ENCODE results near the gene KRTAP5-9. TPM values are rescaled to one million over a fixed set of nuclear protein-coding genes. Genes with fewer than 3 reads are reported as not detected.
"Not testable (repeated sequence)": the region's sequence is repeated elsewhere in the genome, so short reads cannot be mapped to it uniquely, and the experiment has no call there.

KRTAP5-9 gene
- total RNA-seq, 4 donors from 2014 or later, result 0.55 to 1.4 (median 0.91) TPM; not detected in 1

DNA sequence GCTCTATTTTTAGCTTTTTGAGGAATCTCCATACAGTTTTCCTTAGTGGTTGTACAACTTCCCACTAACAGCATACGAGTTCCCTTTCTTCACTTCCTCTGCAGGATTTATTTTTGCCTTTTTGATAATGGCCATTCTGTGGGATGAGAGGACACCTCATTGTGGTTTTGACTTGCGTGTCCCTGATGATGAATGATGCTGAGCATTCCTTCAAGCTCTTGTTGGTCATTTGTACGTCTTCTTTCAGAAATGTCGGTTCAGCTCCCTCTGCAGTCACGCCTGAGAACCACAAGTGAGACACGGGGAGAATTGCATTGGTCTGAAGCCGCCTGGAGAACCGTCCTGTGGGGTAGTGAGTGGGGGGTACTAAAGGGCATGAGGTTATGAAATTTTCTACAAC, 15.2 kb downstream of the KRTAP5-9 start:
- Histone ChIP-seq H3K27ac (no peak overlapping the region), H3K4me3 (no peak overlapping the region), H3K36me3 (no peaks in the 10 kb centered on the region), H3K9me3 (no peaks in the 10 kb centered on the region), H3K4me1 (peaks cover 6% of the 10 kb centered on the region), H3K27me3 (peaks cover 21% of the 10 kb centered on the region)
- no peak for DNase-seq (ENCODE audit: low spot score in 2 of 2)
- WGBS, result 20% methylated on average over 8 of the region's 8 CpGs
- TF ChIP-seq EP300 (IDR thresholded peaks at IDR 0.05), result no peak
- no peak for TF ChIP-seq POLR2A (IDR thresholded peaks at IDR 0.05)
- no peak for TF ChIP-seq POLR2AphosphoS5 (IDR thresholded peaks at IDR 0.05)
- TF ChIP-seq, protein P1, sequence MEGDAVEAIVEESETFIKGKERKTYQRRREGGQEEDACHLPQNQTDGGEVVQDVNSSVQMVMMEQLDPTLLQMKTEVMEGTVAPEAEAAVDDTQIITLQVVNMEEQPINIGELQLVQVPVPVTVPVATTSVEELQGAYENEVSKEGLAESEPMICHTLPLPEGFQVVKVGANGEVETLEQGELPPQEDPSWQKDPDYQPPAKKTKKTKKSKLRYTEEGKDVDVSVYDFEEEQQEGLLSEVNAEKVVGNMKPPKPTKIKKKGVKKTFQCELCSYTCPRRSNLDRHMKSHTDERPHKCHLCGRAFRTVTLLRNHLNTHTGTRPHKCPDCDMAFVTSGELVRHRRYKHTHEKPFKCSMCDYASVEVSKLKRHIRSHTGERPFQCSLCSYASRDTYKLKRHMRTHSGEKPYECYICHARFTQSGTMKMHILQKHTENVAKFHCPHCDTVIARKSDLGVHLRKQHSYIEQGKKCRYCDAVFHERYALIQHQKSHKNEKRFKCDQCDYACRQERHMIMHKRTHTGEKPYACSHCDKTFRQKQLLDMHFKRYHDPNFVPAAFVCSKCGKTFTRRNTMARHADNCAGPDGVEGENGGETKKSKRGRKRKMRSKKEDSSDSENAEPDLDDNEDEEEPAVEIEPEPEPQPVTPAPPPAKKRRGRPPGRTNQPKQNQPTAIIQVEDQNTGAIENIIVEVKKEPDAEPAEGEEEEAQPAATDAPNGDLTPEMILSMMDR (IDR thresholded peaks at IDR 0.05), result no peak

DNA sequence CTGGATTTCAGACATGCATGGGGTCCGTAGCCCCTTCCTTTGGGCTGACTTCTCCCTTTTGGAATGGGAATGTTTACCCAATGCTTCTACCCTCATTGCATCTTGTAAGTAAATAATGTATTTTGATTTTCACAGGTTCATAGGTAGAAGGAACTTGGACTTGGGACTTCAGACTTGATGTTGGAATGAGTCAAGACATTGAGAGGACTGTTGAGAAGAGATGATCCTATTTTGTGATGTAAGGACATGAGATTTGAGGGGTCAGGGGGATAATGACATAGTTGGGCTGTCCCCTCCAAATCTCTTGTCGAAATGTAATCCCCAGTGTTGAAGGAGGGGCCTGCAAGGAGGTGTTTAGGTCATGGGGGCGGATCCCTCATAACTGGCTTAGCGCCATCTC, 16.2 kb downstream of the KRTAP5-9 start:
- no peak overlapping the region for H3K4me3 ChIP-seq
- H3K9me3 ChIP-seq, result no peaks in the 10 kb centered on the region
- peaks cover 21% of the 10 kb centered on the region for H3K27me3 ChIP-seq
- H3K36me3 ChIP-seq, result no peaks in the 10 kb centered on the region
- H3K4me1 ChIP-seq, result peaks cover 11% of the 10 kb centered on the region
- WGBS, result 80% methylated on average over 4 of the region's 4 CpGs
- TF ChIP-seq POLR2A (IDR thresholded peaks at IDR 0.05), result no peak
- no peak for TF ChIP-seq EP300 (IDR thresholded peaks at IDR 0.05)
- TF ChIP-seq, protein P1 (IDR thresholded peaks at IDR 0.05), result no peak
- TF ChIP-seq POLR2AphosphoS5 (IDR thresholded peaks at IDR 0.05), result no peak
- DNase-seq (ENCODE audit: low spot score in 2 of 2), result no peak
- no peak overlapping the region for H3K27ac ChIP-seq

DNA sequence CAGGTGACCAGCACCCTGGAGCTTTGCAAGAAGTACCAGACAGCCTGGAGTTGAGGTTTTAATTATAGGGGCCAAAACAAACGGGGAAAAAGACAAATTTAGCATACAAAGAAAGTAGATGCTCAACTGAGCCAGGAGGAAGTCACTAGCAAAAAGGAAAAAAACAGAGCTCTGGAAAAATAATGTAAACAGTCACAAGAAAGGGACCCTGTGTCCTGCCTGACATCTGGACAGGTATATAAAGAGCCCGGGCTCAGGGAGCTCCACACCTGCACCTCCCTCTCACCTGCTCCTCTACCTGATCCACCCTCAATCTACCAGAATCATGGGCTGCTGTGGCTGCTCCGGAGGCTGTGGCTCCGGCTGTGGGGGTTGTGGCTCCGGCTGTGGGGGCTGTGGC, 17.0 kb downstream of the KRTAP5-9 start, which contains the start of gene KRTAP5-10:
Gene KRTAP5-10 (plus strand): TSS at position 301 of the 400 bp plus-strand sequence. CDS start 25 bp downstream, at position 326.
- H3K36me3 ChIP-seq, result no peaks in the 10 kb centered on the region
- no peaks in the 10 kb centered on the region for H3K9me3 ChIP-seq
- peaks cover 11% of the 10 kb centered on the region for H3K4me1 ChIP-seq
- H3K27ac ChIP-seq, result no peak within 1 kb of the TSS
- no peak within 1 kb of the TSS for H3K4me3 ChIP-seq
- peaks cover 21% of the 10 kb centered on the region for H3K27me3 ChIP-seq
- DNase-seq (ENCODE audit: low spot score in 2 of 2), result no peak
- no peak for TF ChIP-seq POLR2A (IDR thresholded peaks at IDR 0.05)
- TF ChIP-seq EP300 (IDR thresholded peaks at IDR 0.05), result no peak
- TF ChIP-seq, protein P1 (IDR thresholded peaks at IDR 0.05), result no peak
- no peak for TF ChIP-seq POLR2AphosphoS5 (IDR thresholded peaks at IDR 0.05)
- WGBS, result 45% methylated on average over 4 of the region's 5 CpGs

DNA sequence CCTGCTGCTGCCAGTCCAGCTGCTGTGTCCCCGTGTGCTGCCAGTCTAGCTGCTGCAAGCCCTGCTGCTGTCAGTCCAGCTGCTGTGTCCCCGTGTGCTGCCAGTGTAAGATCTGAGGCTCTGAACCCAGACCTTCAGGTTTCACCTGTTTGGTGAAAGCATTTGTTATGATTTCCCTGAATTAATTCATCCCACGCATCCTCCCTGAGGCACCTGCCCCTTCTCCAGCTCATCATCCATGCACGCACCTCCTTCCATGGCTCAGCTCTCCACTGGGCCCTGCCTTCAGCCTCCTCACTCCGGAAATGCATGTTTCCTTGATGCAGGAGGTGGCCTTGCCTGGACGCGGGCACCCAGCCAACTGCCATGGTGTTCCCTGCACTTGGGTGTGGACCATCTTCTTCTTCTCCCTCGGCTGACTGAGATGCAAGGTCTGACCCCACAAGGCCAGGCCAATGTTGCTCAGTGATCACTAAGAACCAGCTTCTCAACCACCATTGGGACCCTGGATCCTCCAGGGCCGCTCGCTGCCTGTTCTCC, 17.9 kb downstream of the KRTAP5-9 start:
- no peaks in the 10 kb centered on the region for H3K36me3 ChIP-seq
- H3K4me1 ChIP-seq, result peaks cover 11% of the 10 kb centered on the region
- DNase-seq (ENCODE audit: low spot score in 2 of 2), result no peak
- WGBS, result 49% methylated on average over 10 of the region's 10 CpGs
- H3K27me3 ChIP-seq, result peaks cover 21% of the 10 kb centered on the region
- H3K4me3 ChIP-seq, result no peak overlapping the region
- no peak overlapping the region for H3K27ac ChIP-seq
- TF ChIP-seq EP300 (IDR thresholded peaks at IDR 0.05), result no peak
- TF ChIP-seq POLR2AphosphoS5 (IDR thresholded peaks at IDR 0.05), result no peak
- TF ChIP-seq POLR2A (IDR thresholded peaks at IDR 0.05), result no peak
- TF ChIP-seq, protein P1 (IDR thresholded peaks at IDR 0.05), result no peak
- H3K9me3 ChIP-seq, result no peaks in the 10 kb centered on the region

DNA sequence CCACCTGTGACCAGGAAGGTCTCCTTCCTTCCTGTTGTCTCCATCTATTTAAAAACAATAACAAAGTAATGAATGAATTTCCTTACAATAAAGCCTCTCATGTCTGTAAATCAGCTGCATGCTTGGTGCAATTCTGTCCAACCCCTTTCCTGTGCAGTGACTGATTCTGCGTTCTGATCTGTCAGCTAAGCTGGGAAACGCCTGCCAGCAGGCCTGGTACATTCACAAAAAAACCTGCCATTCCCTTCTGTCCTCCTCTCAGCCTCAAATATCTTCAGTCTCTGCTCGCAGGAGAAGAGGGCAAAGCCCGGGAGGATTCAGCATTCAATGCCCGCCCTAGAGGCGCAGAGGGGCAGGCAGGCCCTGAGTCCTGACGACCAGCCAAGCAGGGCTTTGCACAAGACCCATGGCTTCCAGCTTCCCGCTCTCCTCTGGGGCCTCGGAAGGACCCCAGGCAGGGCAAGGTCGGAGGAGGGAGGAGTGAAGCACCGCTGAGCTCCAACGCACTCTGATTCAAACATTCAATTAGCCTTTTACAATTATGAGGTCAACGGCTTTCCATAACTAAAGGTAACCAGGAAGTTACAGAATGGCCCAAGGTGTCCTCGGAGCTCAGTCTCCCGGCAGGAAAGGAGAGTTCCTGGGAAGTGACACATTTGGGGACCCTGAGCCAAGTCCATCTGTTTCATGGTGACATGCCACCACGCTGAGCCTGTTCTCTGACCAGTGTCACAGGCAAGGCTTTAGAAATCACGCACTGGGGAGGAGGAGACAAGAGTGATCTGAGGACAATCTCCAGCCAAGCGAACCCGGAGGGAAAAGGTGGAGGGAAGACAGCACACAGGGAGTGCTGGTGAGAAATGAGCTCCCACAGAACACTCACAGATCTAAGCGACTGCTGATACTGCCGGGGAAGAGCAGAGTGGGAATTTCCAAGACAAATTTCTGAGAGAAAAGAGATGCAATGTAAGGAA, 18.7 kb downstream of the KRTAP5-9 start:
- not testable (repeated sequence) for H3K36me3 ChIP-seq; H3K27ac ChIP-seq; H3K9me3 ChIP-seq; H3K4me3 ChIP-seq; DNase-seq (ENCODE audit: low spot score in 2 of 2)
- peaks cover 11% of the 10 kb centered on the region for H3K4me1 ChIP-seq
- H3K27me3 ChIP-seq, result peaks cover 21% of the 10 kb centered on the region
- WGBS, result 63% methylated on average over 15 of the region's 21 CpGs

DNA sequence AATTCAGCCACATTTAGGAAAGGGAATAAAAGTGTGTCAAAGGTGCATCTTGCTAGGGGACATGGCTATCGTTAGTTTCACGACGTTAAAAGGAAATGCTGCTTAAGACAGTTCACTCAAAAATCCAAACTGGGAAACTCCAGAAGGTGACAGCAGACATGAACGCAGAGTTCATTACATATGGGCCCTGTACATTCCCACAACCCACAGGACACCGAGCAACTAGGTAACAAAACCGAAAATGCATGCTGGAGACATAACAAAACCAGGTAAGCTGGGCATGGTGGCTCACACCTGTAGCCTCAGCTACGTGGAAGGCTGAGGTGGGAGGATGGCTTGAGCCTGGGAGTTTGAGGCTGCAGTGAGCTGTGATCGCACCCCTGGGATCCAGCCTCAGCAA, 19.4 kb downstream of the KRTAP5-9 start:
- not testable (repeated sequence) for H3K27ac ChIP-seq; H3K4me3 ChIP-seq; H3K9me3 ChIP-seq; DNase-seq (ENCODE audit: low spot score in 2 of 2); H3K36me3 ChIP-seq
- Histone ChIP-seq H3K4me1 (peaks cover 11% of the 10 kb centered on the region), H3K27me3 (peaks cover 21% of the 10 kb centered on the region)
- WGBS, result 71% methylated on average over 8 of the region's 8 CpGs
